Activated CD4-positive, alpha-beta T cell treated with anti-CD3 and anti-CD28 coated beads for 1 hour (primary cell): ENCODE results near the gene POMT2.

Experiments
- DNase-seq: peaks from one replicate; pipeline ENCODE4 v3.0.0-alpha.2; 2020

Gene POMT2

GRCh38 chr14:77238356-77238755, 82.3 kb downstream of the POMT2 start:
- DNase-seq: no peak

GRCh38 chr14:77236814-77237213, 83.9 kb downstream of the POMT2 start:
- DNase-seq: no peak

GRCh38 chr14:77231721-77232120, 89.0 kb downstream of the POMT2 start:
- no peak for DNase-seq

- DNase-seq: no peak
Measured at GRCh38 chr14:77230914-77231313, 89.8 kb downstream of the POMT2 start.

GRCh38 chr14:77228056-77228455, 92.6 kb downstream of the POMT2 start:
- DNase-seq: no peak

- no peak for DNase-seq
Measured at GRCh38 chr14:77225892-77226557, 94.7 kb downstream of the POMT2 start.

- no peak for DNase-seq
Measured at GRCh38 chr14:77225254-77225653, 95.4 kb downstream of the POMT2 start.
